Kidney (tissue), 14 donors: ENCODE data around the gene DESI1. TPM values are rescaled to one million over a fixed set of nuclear protein-coding genes. Genes with fewer than 3 reads are reported as not detected.

ENCODE experiments used
- DNase-seq, 5 donors: peaks; one replicate each; pipeline ENCODE4 v3.0.0-alpha.2; 2013 to 2020
- FAIRE-seq: peaks from 2 replicates; lab custom pipeline; 2012; peaks lifted over from hg19 to GRCh38; lab: Jason Lieb, UNC
- H3K27ac ChIP-seq, 2 donors: one replicate each; pipeline ENCODE4 v1.7.0; 2013; ENCODE audit warnings: low read depth in 2 of 2, low read length in 2 of 2, inconsistent platforms in 1 of 2
- H3K27me3 ChIP-seq: one replicate; pipeline ENCODE4 v1.7.1; 2013; ENCODE audit warnings: low read length, inconsistent platforms; ENCODE audit not compliant: control insufficient read depth, insufficient read depth
- H3K36me3 ChIP-seq, 3 donors: one replicate each; pipeline versions ENCODE4 v1.7.0 to v1.7.1; 2013; ENCODE audit warnings: low read length in 3 of 3, control low read depth in 1 of 3, inconsistent platforms in 1 of 3; ENCODE audit not compliant: insufficient read depth in 3 of 3, control insufficient read depth in 2 of 3
- H3K4me1 ChIP-seq, 3 donors: one replicate each; pipeline versions ENCODE4 v1.7.0 to v1.7.1; 2013; ENCODE audit warnings: low read length in 3 of 3, inconsistent platforms in 1 of 3, low read depth in 1 of 3; ENCODE audit not compliant: control insufficient read depth in 2 of 3, insufficient read depth in 2 of 3
- H3K4me3 ChIP-seq, 3 donors: one replicate each; pipeline versions ENCODE4 v1.7.0 to v1.8.1; 2013; ENCODE audit warnings: low read length in 3 of 3, control low read depth in 1 of 3, inconsistent platforms in 1 of 3
- H3K9ac ChIP-seq, 3 donors: one replicate each; pipeline versions ENCODE4 v1.7.0 to v1.7.1; 2013; ENCODE audit warnings: low read length in 3 of 3, control low read depth in 1 of 3, inconsistent platforms in 1 of 3
- H3K9me3 ChIP-seq, 3 donors: one replicate each; pipeline versions ENCODE4 v1.7.0 to v1.7.1; 2013; ENCODE audit warnings: low read length in 3 of 3, control low read depth in 1 of 3, inconsistent platforms in 1 of 3; ENCODE audit not compliant: control insufficient read depth in 2 of 3, insufficient read depth in 1 of 3
- intact Hi-C: fragments of 100-400 bp; cut with DNase I; formaldehyde crosslinking; loops from one replicate; pipeline ENCODE4 v1.11.1; 2022
- polyA plus RNA-seq: library from polyadenylated mRNA; stranded (reverse); fragments of 350-450 nt; fragmentation: Illumina TruSeq; extraction: RNeasy Lipid Tissue Mini Kit (QIAGEN cat#74804); gene quantifications from one replicate; pipeline ENCODE4 v1.2.3, GENCODE V29; 2014; ENCODE audit warnings: low read depth, low replicate concordance; ENCODE audit not compliant: insufficient read depth
- total RNA-seq: library from RNA; stranded (reverse); fragmentation: NEBNext Ultra II Directional; extraction: Animal tissue kit (Norgen Biotek cat#: 25700); gene quantifications from one replicate; pipeline ENCODE4 v1.2.1, GENCODE V29; 2021
- TF ChIP-seq, protein P1 (sequence below): IDR thresholded peaks from 3 replicates; pipeline ENCODE4 v1.5.1; 2012; ENCODE audit warnings: mild to moderate bottlenecking, moderate library complexity, borderline replicate concordance; ENCODE audit not compliant: insufficient read depth; ENCODE audit errors: extremely low read depth
- donor health status: control.
- donor health status: control.
- donor health status: control.
- donor health status: control.
- donor health status: control.
- donor health status: DM: yes; HTN: yes; CAD: no.
- donor health status: Normal renal cell carcinoma (clear cell type).

DESI1 gene
- total and polyA plus RNA-seq, 2 donors from 2014 or later: 28.6 to 29.1 TPM

DNA sequence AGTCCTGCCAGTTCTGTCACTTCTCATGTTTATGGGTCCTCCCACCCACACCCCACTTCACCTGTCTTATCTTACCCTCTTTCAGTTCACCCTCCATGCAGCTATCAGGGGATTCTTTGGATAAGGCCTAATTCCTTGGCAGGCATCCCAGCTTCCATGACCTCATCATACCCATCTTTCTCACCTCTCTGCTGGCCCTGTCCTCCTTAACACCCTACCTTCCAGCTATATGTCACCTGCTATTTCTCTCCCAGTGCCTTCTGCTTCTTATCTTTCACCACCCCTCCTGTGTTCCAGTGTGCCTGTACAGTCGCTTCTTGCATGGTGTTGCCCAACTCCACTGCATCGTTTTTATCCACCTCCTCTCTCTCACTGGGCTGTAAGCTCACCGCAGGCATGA, 39.6 kb upstream of the DESI1 start:
- no peaks in the 10 kb centered on the region for H3K4me1 ChIP-seq
- intact Hi-C loops: no loop called here
- H3K27me3 ChIP-seq: no peaks in the 10 kb centered on the region
- H3K27ac ChIP-seq: no peak overlapping the region
- H3K9ac ChIP-seq: no peak overlapping the region
- no peak for DNase-seq
- TF ChIP-seq, protein P1, sequence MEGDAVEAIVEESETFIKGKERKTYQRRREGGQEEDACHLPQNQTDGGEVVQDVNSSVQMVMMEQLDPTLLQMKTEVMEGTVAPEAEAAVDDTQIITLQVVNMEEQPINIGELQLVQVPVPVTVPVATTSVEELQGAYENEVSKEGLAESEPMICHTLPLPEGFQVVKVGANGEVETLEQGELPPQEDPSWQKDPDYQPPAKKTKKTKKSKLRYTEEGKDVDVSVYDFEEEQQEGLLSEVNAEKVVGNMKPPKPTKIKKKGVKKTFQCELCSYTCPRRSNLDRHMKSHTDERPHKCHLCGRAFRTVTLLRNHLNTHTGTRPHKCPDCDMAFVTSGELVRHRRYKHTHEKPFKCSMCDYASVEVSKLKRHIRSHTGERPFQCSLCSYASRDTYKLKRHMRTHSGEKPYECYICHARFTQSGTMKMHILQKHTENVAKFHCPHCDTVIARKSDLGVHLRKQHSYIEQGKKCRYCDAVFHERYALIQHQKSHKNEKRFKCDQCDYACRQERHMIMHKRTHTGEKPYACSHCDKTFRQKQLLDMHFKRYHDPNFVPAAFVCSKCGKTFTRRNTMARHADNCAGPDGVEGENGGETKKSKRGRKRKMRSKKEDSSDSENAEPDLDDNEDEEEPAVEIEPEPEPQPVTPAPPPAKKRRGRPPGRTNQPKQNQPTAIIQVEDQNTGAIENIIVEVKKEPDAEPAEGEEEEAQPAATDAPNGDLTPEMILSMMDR: no peak
- FAIRE-seq: no peak
- no peaks in the 10 kb centered on the region for H3K9me3 ChIP-seq
- H3K4me3 ChIP-seq: no peak overlapping the region
- H3K36me3 ChIP-seq: peaks cover 21 to 72% (median 33%) of the 10 kb centered on the region in 3 donors

DNA sequence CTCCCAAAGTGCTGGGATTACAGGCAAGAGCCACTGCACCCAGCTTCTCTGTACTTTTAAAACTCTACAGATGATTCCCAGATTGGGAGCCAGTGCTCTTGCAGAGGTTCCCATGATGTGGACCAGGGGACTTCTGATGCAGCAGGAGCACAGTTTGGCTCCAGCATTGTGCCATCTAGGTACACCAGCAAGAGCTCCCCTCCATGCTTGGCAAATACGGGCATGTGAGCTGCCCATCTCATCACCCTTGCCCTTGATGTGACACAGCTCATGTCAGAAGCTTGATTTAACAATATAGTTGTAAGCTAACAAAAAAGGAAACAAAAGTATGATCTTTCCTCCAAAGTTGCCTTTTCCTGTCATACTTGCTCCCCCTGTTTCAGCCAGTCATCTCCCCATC, 39.1 kb upstream of the DESI1 start:
- TF ChIP-seq, protein P1: no peak
- Histone ChIP-seq H3K27me3 (no peaks in the 10 kb centered on the region), H3K4me1 (no peaks in the 10 kb centered on the region), H3K9ac (no peak overlapping the region), H3K27ac (no peak overlapping the region), H3K4me3 (no peak overlapping the region), H3K9me3 (no peaks in the 10 kb centered on the region), H3K36me3 (peaks cover 21 to 72% (median 34%) of the 10 kb centered on the region in 3 donors)
- FAIRE-seq: no peak
- intact Hi-C loops: no loop called here
- no peak for DNase-seq

DNA sequence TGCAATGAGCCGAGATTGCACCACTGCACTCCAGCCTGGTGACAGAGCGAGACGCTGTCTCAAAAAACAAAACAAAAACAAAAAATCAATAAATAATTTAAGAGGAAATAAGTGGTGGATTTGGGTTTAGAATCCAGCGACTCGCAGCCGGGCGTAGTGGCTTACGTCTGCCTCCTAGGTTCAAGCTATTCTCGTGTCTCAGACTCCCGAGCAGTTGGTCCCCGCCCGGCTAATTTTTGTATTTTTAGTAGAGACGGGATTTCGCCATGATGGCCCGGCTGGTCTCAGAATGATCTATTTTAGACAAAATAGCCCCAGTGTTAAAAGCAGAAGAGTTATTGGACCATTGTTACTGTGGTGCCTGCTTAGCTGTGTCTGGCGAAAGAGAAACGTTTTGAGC, 38.0 kb upstream of the DESI1 start:
- no peak for DNase-seq
- no peaks in the 10 kb centered on the region for H3K4me1 ChIP-seq
- H3K36me3 ChIP-seq: peaks cover 23 to 74% (median 45%) of the 10 kb centered on the region in 3 donors
- TF ChIP-seq, protein P1: no peak
- no peak for FAIRE-seq
- H3K27ac ChIP-seq: no peak overlapping the region
- intact Hi-C loops: no loop called here
- no peak overlapping the region for H3K4me3 ChIP-seq
- no peaks in the 10 kb centered on the region for H3K27me3 ChIP-seq
- no peak overlapping the region for H3K9ac ChIP-seq
- H3K9me3 ChIP-seq: no peaks in the 10 kb centered on the region

DNA sequence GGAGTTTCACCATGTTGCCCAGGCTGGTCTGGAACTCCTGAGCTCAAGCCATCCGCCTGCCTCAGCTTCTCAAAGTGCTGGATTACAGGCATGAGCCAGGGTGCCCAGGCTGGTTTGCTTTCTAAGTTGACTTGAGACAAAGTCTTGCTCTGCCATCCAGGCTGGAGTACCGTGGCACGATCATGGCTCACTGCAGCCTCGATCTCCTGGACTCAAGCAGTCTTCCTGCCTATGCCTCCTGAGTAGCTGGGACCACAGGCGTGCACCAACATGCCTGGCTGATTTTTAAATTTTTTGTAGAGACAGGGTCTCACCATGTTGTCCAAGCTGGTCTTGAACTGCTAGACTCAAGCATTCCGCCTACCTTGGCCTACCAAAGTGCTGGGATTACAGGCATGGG, 36.9 kb upstream of the DESI1 start:
- Histone ChIP-seq H3K9me3 (no peaks in the 10 kb centered on the region), H3K27me3 (no peaks in the 10 kb centered on the region), H3K4me1 (no peaks in the 10 kb centered on the region), H3K9ac (no peak overlapping the region), H3K27ac (no peak overlapping the region), H3K36me3 (peaks cover 26 to 76% (median 50%) of the 10 kb centered on the region in 3 donors), H3K4me3 (no peak overlapping the region)
- DNase-seq: no peak
- TF ChIP-seq, protein P1: no peak
- FAIRE-seq: no peak
- intact Hi-C loops: no loop called here
